ENCODE results near the gene CRACR2B. TPM values are rescaled to one million over a fixed set of nuclear protein-coding genes. Genes with fewer than 3 reads are reported as not detected.

Gene CRACR2B
- total and polyA plus RNA-seq, 10 of the 15 experiments (the other 5 are each of a cell fraction or from before 2014, with no cell fraction given), result 0.10 to 33.7 (median 12.7) TPM

DNA sequence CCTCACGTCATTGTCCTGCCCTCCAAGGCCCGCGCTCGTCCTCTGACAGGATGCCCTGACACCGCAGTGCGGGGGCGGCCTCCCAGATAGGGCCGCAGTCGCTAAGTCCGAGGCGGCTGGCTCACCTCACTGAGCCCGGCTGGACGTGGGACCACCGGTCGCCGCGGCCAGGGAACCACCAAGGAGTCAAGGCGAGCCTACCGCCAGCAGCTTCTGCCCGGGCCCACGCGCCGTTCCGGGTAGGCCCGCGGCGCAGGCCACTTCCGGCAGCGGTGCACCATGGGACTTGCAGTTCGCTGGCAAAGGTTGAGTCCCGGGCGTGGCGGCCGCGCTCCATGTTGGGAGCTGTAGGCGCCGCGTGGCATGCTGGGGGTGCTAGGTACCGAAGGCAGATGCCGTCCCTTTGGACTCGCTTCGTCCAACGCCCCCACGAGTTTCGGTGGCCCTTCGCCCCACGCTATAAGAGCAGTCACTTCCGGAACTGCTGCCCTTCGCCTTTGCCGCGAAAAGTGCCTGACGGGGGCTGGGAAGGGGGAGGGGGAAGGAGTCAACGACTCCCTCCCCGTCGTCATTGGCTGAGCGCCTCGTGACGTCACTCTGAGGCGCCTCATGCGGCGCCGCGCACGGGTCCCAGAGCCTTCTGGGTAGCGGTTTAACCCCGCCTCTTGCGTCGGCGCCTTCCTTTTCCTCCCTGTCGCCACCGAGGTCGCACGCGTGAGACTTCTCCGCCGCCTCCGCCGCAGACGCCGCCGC is 18.3 kb upstream of the CRACR2B start, which contains the start of gene RPLP2 (continued):
- peak; percentile 88 for TF ChIP-seq NKRF (conservative IDR thresholded peaks at IDR 0.05)
- peak; percentile 70; the same call in 1 of the 2 replicates for TF ChIP-seq ESRRA (IDR thresholded peaks at IDR 0.05; ENCODE audit: low read length)
- TF ChIP-seq HDGF (IDR thresholded peaks at IDR 0.05), result peak; percentile 89; the same call in 1 of the 2 replicates
- peak; percentile 91 for TF ChIP-seq MYC (IDR thresholded peaks at IDR 0.05; ENCODE audit: insufficient read depth, insufficient read length, insufficient replicate concordance, low read length, severe bottlenecking)
- peak; percentile 99 for TF ChIP-seq CREM (IDR thresholded peaks at IDR 0.05; ENCODE audit: low read depth)
- TF ChIP-seq BCL11A (IDR thresholded peaks at IDR 0.05; ENCODE audit: low read depth, low read length), result 0 out of 2 replicates have a peak, but pooled peaks have one; percentile 11
- TF ChIP-seq BACH1 (IDR thresholded peaks at IDR 0.05; ENCODE audit: borderline replicate concordance), result no peak; the same call in 1 of the 2 replicates
- TF ChIP-seq CBFB (IDR thresholded peaks at IDR 0.05; ENCODE audit: low read depth), result peak; percentile 66; the same call in 1 of the 2 replicates
- peak; percentile 73 for TF ChIP-seq NR2C1 (IDR thresholded peaks at IDR 0.05)
- TF ChIP-seq, protein P1, sequence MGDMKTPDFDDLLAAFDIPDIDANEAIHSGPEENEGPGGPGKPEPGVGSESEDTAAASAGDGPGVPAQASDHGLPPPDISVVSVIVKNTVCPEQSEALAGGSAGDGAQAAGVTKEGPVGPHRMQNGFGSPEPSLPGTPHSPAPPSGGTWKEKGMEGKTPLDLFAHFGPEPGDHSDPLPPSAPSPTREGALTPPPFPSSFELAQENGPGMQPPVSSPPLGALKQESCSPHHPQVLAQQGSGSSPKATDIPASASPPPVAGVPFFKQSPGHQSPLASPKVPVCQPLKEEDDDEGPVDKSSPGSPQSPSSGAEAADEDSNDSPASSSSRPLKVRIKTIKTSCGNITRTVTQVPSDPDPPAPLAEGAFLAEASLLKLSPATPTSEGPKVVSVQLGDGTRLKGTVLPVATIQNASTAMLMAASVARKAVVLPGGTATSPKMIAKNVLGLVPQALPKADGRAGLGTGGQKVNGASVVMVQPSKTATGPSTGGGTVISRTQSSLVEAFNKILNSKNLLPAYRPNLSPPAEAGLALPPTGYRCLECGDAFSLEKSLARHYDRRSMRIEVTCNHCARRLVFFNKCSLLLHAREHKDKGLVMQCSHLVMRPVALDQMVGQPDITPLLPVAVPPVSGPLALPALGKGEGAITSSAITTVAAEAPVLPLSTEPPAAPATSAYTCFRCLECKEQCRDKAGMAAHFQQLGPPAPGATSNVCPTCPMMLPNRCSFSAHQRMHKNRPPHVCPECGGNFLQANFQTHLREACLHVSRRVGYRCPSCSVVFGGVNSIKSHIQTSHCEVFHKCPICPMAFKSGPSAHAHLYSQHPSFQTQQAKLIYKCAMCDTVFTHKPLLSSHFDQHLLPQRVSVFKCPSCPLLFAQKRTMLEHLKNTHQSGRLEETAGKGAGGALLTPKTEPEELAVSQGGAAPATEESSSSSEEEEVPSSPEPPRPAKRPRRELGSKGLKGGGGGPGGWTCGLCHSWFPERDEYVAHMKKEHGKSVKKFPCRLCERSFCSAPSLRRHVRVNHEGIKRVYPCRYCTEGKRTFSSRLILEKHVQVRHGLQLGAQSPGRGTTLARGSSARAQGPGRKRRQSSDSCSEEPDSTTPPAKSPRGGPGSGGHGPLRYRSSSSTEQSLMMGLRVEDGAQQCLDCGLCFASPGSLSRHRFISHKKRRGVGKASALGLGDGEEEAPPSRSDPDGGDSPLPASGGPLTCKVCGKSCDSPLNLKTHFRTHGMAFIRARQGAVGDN (IDR thresholded peaks at IDR 0.05), result peak; percentile 18; the same call in 1 of the 2 replicates
- TF ChIP-seq NR2F1 (conservative IDR thresholded peaks at IDR 0.05), result no peak; the same call in 1 of the 2 replicates
- TF ChIP-seq KLF5 (IDR thresholded peaks at IDR 0.05; ENCODE audit: partially characterized antibody), result no peak
- TF ChIP-seq PBX3 (IDR thresholded peaks at IDR 0.05; ENCODE audit: insufficient replicate concordance, low read depth, low read length), result peak; percentile 42
- TF ChIP-seq SREBF2 (IDR thresholded peaks at IDR 0.05; ENCODE audit: low read length), result no peak
- TF ChIP-seq ZNF622 (IDR thresholded peaks at IDR 0.05), result no peak
- TF ChIP-seq, protein P2, sequence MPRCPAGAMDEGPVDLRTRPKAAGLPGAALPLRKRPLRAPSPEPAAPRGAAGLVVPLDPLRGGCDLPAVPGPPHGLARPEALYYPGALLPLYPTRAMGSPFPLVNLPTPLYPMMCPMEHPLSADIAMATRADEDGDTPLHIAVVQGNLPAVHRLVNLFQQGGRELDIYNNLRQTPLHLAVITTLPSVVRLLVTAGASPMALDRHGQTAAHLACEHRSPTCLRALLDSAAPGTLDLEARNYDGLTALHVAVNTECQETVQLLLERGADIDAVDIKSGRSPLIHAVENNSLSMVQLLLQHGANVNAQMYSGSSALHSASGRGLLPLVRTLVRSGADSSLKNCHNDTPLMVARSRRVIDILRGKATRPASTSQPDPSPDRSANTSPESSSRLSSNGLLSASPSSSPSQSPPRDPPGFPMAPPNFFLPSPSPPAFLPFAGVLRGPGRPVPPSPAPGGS (IDR thresholded peaks at IDR 0.05; ENCODE audit: borderline replicate concordance, insufficient read depth, low read depth, low read length, poor library complexity, severe bottlenecking), result peak; percentile 19
- TF ChIP-seq, protein P3, sequence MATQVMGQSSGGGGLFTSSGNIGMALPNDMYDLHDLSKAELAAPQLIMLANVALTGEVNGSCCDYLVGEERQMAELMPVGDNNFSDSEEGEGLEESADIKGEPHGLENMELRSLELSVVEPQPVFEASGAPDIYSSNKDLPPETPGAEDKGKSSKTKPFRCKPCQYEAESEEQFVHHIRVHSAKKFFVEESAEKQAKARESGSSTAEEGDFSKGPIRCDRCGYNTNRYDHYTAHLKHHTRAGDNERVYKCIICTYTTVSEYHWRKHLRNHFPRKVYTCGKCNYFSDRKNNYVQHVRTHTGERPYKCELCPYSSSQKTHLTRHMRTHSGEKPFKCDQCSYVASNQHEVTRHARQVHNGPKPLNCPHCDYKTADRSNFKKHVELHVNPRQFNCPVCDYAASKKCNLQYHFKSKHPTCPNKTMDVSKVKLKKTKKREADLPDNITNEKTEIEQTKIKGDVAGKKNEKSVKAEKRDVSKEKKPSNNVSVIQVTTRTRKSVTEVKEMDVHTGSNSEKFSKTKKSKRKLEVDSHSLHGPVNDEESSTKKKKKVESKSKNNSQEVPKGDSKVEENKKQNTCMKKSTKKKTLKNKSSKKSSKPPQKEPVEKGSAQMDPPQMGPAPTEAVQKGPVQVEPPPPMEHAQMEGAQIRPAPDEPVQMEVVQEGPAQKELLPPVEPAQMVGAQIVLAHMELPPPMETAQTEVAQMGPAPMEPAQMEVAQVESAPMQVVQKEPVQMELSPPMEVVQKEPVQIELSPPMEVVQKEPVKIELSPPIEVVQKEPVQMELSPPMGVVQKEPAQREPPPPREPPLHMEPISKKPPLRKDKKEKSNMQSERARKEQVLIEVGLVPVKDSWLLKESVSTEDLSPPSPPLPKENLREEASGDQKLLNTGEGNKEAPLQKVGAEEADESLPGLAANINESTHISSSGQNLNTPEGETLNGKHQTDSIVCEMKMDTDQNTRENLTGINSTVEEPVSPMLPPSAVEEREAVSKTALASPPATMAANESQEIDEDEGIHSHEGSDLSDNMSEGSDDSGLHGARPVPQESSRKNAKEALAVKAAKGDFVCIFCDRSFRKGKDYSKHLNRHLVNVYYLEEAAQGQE (IDR thresholded peaks at IDR 0.05; ENCODE audit: low read depth, low read length), result no peak
